DND-41 (cell line): Measurements from ENCODE around the gene EAPP.

Experiments used
- ATAC-seq: fragments of 200-7000 bp; cut with Tn5 transposase; 3 replicates; pipeline ENCODE4 v1.9.1; 2021; ENCODE audit warnings: low read depth; ENCODE audit not compliant: insufficient read depth
- DNase-seq: peaks from one replicate; pipeline ENCODE4 v3.0.0-alpha.2; 2020
- H2AFZ ChIP-seq: 2 replicates; pipeline ENCODE4 v1.6.0; 2012; ENCODE audit warnings: low read depth, low read length
- H3K27ac ChIP-seq: 2 replicates; pipeline ENCODE4 v1.5.1; 2012; ENCODE audit warnings: low read length, inconsistent platforms
- H3K27me3 ChIP-seq: fragments of 200-600 bp; sonication (generic); 2 replicates; pipeline ENCODE4 v1.6.0; 2012; ENCODE audit warnings: low read length, mild to moderate bottlenecking, inconsistent platforms; ENCODE audit not compliant: insufficient read depth, poor library complexity
- H3K36me3 ChIP-seq: 2 replicates; pipeline ENCODE4 v1.5.1; 2012; ENCODE audit warnings: low read length, inconsistent platforms; ENCODE audit not compliant: insufficient read depth
- H3K4me1 ChIP-seq: 2 replicates; pipeline ENCODE4 v1.5.1; 2012; ENCODE audit warnings: mild to moderate bottlenecking, low read length; ENCODE audit not compliant: insufficient read depth
- H3K4me2 ChIP-seq: 2 replicates; pipeline ENCODE4 v1.6.0; 2012; ENCODE audit warnings: mild to moderate bottlenecking, moderate library complexity, low read length, inconsistent platforms; ENCODE audit not compliant: insufficient read depth
- H3K4me3 ChIP-seq, 2 experiments: fragments of 200-600 bp in 1 of 2; shearing (Covaris generic) in 1 of 2; 2 replicates each; pipeline ENCODE4 v1.5.1; 2012 to 2016; ENCODE audit warnings: inconsistent platforms in 2 of 2, low read length in 2 of 2, mild to moderate bottlenecking in 2 of 2, low read depth in 1 of 2, moderate library complexity in 1 of 2
- H3K79me2 ChIP-seq: 2 replicates; pipeline ENCODE4 v1.6.0; 2012; ENCODE audit warnings: low read length, inconsistent platforms; ENCODE audit not compliant: insufficient read depth
- H3K9ac ChIP-seq: 2 replicates; pipeline ENCODE4 v1.6.0; 2012; ENCODE audit warnings: low read depth, mild to moderate bottlenecking, inconsistent platforms, low read length, moderate library complexity
- H3K9me3 ChIP-seq: 2 replicates; pipeline ENCODE4 v1.5.1; 2012; ENCODE audit warnings: low read length, moderate library complexity, mild to moderate bottlenecking, inconsistent platforms; ENCODE audit not compliant: insufficient read depth, severe bottlenecking
- H4K20me1 ChIP-seq: 2 replicates; pipeline ENCODE4 v1.6.0; 2012; ENCODE audit warnings: low read length; ENCODE audit not compliant: insufficient read depth
- CTCF ChIP-seq: IDR thresholded peaks from 2 replicates; pipeline ENCODE4 v1.5.1; 2012; ENCODE audit warnings: borderline replicate concordance, low read length, moderate library complexity, mild to moderate bottlenecking; ENCODE audit not compliant: poor library complexity, severe bottlenecking; ENCODE audit errors: extremely low read depth
- EZH2 ChIP-seq: IDR thresholded peaks from 3 replicates; pipeline ENCODE4 v1.6.1; 2012; ENCODE audit warnings: borderline replicate concordance, low read depth, mild to moderate bottlenecking, moderate library complexity, low read length, inconsistent platforms; ENCODE audit not compliant: severe bottlenecking

The EAPP gene

GRCh38 chr14:34474187-34474679, 65.3 kb downstream of the EAPP start:
- no peak for ATAC-seq
- no peak overlapping the region for H3K4me2 ChIP-seq
- no peaks in the 10 kb centered on the region for H3K4me1 ChIP-seq
- H2AFZ ChIP-seq, result no peak overlapping the region; the same call in 1 of the 2 replicates
- no peaks in the 10 kb centered on the region for H4K20me1 ChIP-seq
- no peak for DNase-seq
- TF ChIP-seq CTCF (no peak), EZH2 (no peak)
- no peaks in the 10 kb centered on the region for H3K9me3 ChIP-seq
- H3K27ac ChIP-seq, result no peak overlapping the region
- H3K4me3 ChIP-seq, result no peak overlapping the region
- no peaks in the 10 kb centered on the region for H3K79me2 ChIP-seq
- no peaks in the 10 kb centered on the region for H3K27me3 ChIP-seq
- H3K36me3 ChIP-seq, result no peaks in the 10 kb centered on the region
- no peak overlapping the region for H3K9ac ChIP-seq

GRCh38 chr14:34472706-34473279, 66.7 kb downstream of the EAPP start:
- Histone ChIP-seq H3K4me1 (no peaks in the 10 kb centered on the region), H2AFZ (no peak overlapping the region), H3K9me3 (no peaks in the 10 kb centered on the region), H3K4me2 (no peak overlapping the region), H4K20me1 (no peaks in the 10 kb centered on the region), H3K27ac (no peak overlapping the region), H3K79me2 (no peaks in the 10 kb centered on the region), H3K36me3 (no peaks in the 10 kb centered on the region), H3K4me3 (no peak overlapping the region), H3K9ac (no peak overlapping the region), H3K27me3 (no peaks in the 10 kb centered on the region)
- TF ChIP-seq CTCF (no peak), EZH2 (no peak)
- no peak for ATAC-seq
- DNase-seq, result no peak

GRCh38 chr14:34470319-34470718, 69.2 kb downstream of the EAPP start:
- no peak overlapping the region for H3K4me3 ChIP-seq
- H3K36me3 ChIP-seq, result no peaks in the 10 kb centered on the region
- no peaks in the 10 kb centered on the region for H4K20me1 ChIP-seq
- H3K9ac ChIP-seq, result no peak overlapping the region
- no peaks in the 10 kb centered on the region for H3K9me3 ChIP-seq
- ATAC-seq, result no peak
- no peak overlapping the region for H3K4me2 ChIP-seq
- TF ChIP-seq EZH2, result no peak
- no peak for TF ChIP-seq CTCF
- no peak overlapping the region for H3K27ac ChIP-seq
- H3K79me2 ChIP-seq, result no peaks in the 10 kb centered on the region
- H3K4me1 ChIP-seq, result peaks cover 4% of the 10 kb centered on the region
- DNase-seq, result no peak
- H3K27me3 ChIP-seq, result no peaks in the 10 kb centered on the region
- no peak overlapping the region for H2AFZ ChIP-seq

- no peak overlapping the region for H3K9ac ChIP-seq
- no peak for ATAC-seq
- H3K4me2 ChIP-seq, result no peak overlapping the region
- peak overlapping the region; percentile 43; the same call in 1 of the 2 replicates for H2AFZ ChIP-seq
- no peaks in the 10 kb centered on the region for H3K36me3 ChIP-seq
- peaks cover 18% of the 10 kb centered on the region for H3K4me1 ChIP-seq
- H3K4me3 ChIP-seq, result no peak overlapping the region
- TF ChIP-seq EZH2 (no peak), CTCF (no peak)
- no peaks in the 10 kb centered on the region for H3K27me3 ChIP-seq
- no peak overlapping the region for H3K27ac ChIP-seq
- H3K79me2 ChIP-seq, result no peaks in the 10 kb centered on the region
- no peak for DNase-seq
- H3K9me3 ChIP-seq, result no peaks in the 10 kb centered on the region
- H4K20me1 ChIP-seq, result no peaks in the 10 kb centered on the region
Measured at GRCh38 chr14:34466691-34467090, 72.8 kb downstream of the EAPP start.
